ENCODE data around the gene SULT4A1.
"Not testable (repeated sequence)": the region's sequence is repeated elsewhere in the genome, so short reads cannot be mapped to it uniquely, and the experiment has no call there.

The SULT4A1 gene

GRCh38 chr22:43862074-43862881 is at the start of gene SULT4A1:
Gene SULT4A1, minus strand, starts transcription at chr22:43862513. Its CDS starts 131 bp downstream, at chr22:43862382.
- DNase-seq: peak; percentile 79

- no peak for DNase-seq
Measured at GRCh38 chr22:43911351-43911750, 49.0 kb upstream of the SULT4A1 start.

GRCh38 chr22:43910178-43910695 is 47.9 kb upstream of the SULT4A1 start:
- DNase-seq: no peak

- DNase-seq: no peak
Measured at GRCh38 chr22:43909708-43910107, 47.4 kb upstream of the SULT4A1 start.

GRCh38 chr22:43905681-43906080 is 43.4 kb upstream of the SULT4A1 start:
- no peak for DNase-seq

GRCh38 chr22:43904412-43904811 is 42.1 kb upstream of the SULT4A1 start:
- not testable (repeated sequence) for DNase-seq

GRCh38 chr22:43903033-43903432 is 40.7 kb upstream of the SULT4A1 start:
- not testable (repeated sequence) for DNase-seq

- no peak for DNase-seq
Measured at GRCh38 chr22:43901976-43902643, 39.8 kb upstream of the SULT4A1 start.

GRCh38 chr22:43900206-43900605 is 37.9 kb upstream of the SULT4A1 start:
- DNase-seq: no peak

GRCh38 chr22:43897751-43898261 is 35.5 kb upstream of the SULT4A1 start:
- DNase-seq: no peak

- DNase-seq: no peak
Measured at GRCh38 chr22:43895986-43896645, 33.8 kb upstream of the SULT4A1 start.

- no peak for DNase-seq
Measured at GRCh38 chr22:43894122-43894521, 31.8 kb upstream of the SULT4A1 start.

GRCh38 chr22:43893266-43893665 is 31.0 kb upstream of the SULT4A1 start:
- DNase-seq: no peak

- no peak for DNase-seq
Measured at GRCh38 chr22:43892183-43892894, 30.0 kb upstream of the SULT4A1 start.

- DNase-seq: no peak
Measured at GRCh38 chr22:43891360-43892182, 29.3 kb upstream of the SULT4A1 start, which contains the start of gene PNPLA5. Gene PNPLA5, minus strand, starts transcription at chr22:43892013. Its CDS starts 133 bp downstream, at chr22:43891880.

- DNase-seq: no peak
Measured at GRCh38 chr22:43890901-43891331, 28.6 kb upstream of the SULT4A1 start.

GRCh38 chr22:43889860-43890253 is 27.5 kb upstream of the SULT4A1 start:
- DNase-seq: no peak

- DNase-seq: no peak
Measured at GRCh38 chr22:43889201-43889859, 27.0 kb upstream of the SULT4A1 start.

GRCh38 chr22:43888740-43889139 is 26.4 kb upstream of the SULT4A1 start:
- no peak for DNase-seq

GRCh38 chr22:43887391-43887790 is 25.1 kb upstream of the SULT4A1 start:
- DNase-seq: no peak

GRCh38 chr22:43886231-43886630 is 23.9 kb upstream of the SULT4A1 start:
- no peak for DNase-seq

Measured in NCI-H1436 (cell line).